Retina (tissue), 1 donor: ENCODE data around the gene WRAP53.

Source experiments
- DNase-seq: peaks from one replicate; pipeline ENCODE4 v3.0.0-alpha.2; 2016

WRAP53 gene

DNA sequence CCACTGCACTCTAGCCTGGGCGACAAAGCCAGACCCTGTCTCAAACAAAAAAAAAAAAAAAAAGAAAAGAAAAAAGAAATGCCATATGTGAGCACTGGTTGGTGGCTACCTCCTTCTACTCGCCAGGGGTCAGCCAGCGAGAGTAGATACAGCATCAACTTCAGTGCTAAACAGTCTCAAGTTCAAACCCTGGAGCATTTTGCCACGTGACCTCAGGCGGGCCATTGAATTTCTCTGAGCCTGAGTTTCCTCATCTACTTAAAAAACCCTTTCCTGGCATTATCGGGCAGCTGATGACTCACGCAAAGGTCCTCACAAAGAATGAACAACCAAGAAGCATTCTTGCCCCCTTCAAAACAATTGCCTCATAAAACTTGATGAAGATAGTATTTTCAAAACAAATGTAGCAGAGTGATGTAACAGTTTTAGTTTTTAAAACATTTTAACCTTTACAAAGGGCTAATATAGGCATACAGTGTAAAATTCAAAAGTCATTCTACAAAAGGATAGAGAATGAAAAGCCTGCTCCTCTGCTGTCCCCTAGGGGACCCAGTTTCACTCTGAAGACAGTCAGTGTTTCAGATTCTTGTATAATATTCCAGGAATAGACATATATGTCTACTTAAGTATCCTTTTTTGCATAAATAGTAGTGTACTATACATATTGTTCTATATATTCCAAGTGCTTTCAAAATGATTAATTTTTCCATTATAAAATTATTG lies 57.6 kb downstream of the WRAP53 start:
- DNase-seq, result no peak

GRCh38 chr17:7747635-7748071 lies 59.4 kb downstream of the WRAP53 start:
- DNase-seq, result no peak

DNA sequence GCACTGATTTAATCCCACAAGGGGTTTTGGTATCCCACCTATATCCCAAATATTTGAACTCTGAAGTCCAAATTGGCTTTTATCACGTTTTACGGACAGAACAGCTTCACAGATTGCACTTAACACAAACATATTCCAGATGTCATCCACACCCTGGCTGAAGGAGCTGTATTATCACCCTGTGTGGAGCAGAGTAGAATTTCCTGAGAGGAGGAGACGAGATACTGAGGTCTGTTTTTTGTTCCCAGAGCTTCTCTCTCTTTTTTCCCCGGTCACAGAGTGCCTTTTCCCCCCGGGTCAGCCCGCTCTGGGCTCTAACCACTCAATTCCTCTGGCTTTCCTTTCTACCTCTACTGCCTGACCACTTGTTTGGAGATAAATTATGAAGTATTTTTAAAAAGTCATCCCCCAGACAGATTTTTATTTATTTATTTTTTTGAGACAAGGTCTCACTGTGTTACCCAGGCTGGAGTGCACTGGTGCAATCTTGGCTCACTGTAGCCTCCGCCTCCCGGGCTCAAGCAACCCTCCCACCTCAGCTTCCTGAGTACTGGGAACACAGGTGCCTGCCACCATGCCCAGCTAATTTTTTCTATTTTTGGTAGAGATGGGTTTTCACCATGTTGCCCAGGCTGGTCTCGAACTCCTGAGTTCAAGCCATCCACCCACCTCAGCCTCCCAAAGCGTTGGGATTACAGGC lies 59.9 kb downstream of the WRAP53 start:
- no peak for DNase-seq

GRCh38 chr17:7750321-7750821 lies 62.1 kb downstream of the WRAP53 start:
- no peak for DNase-seq
